Uterus (tissue), 2 donors: ENCODE results near the gene SFXN5.

Experiments
- POLR2A ChIP-seq, 2 donors: fragments of 450-650 bp; IDR thresholded peaks; one replicate each; pipeline ENCODE4 v1.6.1; 2016; ENCODE audit warnings: antibody characterized with exemption in 2 of 2, mild to moderate bottlenecking in 1 of 2, moderate library complexity in 1 of 2
- TF ChIP-seq, protein P1 (sequence below), 4 experiments: fragments of 200-600 bp in 2 of 4; fragments of 450-650 bp in 2 of 4; sonication (generic) in 2 of 4; IDR thresholded peaks; one replicate each; pipeline ENCODE4 v1.5.1; 2016 to 2019; ENCODE audit warnings: antibody characterized with exemption in 4 of 4, mild to moderate bottlenecking in 2 of 4, moderate library complexity in 1 of 4

- TF ChIP-seq, protein P1, sequence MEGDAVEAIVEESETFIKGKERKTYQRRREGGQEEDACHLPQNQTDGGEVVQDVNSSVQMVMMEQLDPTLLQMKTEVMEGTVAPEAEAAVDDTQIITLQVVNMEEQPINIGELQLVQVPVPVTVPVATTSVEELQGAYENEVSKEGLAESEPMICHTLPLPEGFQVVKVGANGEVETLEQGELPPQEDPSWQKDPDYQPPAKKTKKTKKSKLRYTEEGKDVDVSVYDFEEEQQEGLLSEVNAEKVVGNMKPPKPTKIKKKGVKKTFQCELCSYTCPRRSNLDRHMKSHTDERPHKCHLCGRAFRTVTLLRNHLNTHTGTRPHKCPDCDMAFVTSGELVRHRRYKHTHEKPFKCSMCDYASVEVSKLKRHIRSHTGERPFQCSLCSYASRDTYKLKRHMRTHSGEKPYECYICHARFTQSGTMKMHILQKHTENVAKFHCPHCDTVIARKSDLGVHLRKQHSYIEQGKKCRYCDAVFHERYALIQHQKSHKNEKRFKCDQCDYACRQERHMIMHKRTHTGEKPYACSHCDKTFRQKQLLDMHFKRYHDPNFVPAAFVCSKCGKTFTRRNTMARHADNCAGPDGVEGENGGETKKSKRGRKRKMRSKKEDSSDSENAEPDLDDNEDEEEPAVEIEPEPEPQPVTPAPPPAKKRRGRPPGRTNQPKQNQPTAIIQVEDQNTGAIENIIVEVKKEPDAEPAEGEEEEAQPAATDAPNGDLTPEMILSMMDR (IDR thresholded peaks at IDR 0.05), result peak; percentile 82 to 92 (median 86)
- no peak for TF ChIP-seq POLR2A (IDR thresholded peaks at IDR 0.05)
Observed at GRCh38 chr2:73085691-73086090, 14.2 kb upstream of the SFXN5 start.
